ENCODE measurements around the gene SORBS1. TPM values are rescaled to one million over a fixed set of nuclear protein-coding genes. Genes with fewer than 3 reads are reported as not detected.

Gene SORBS1
- total and polyA plus RNA-seq, 2 donors (not counting 3 experiments of a cell fraction or from before 2014, with no cell fraction given), result 2.0 to 7.9 TPM

- FAIRE-seq (no peak), DNase-seq (ENCODE audit: low read depth, low spot score) (no peak)
- Histone ChIP-seq H3K27me3 (ENCODE audit: control insufficient read depth in 2 of 2, insufficient read depth in 2 of 2, low read length in 2 of 2) (no peaks in the 10 kb centered on the region), H3K4me2 (ENCODE audit: insufficient read depth, low read length) (no peak overlapping the region), H3K27ac (ENCODE audit: insufficient read depth, low read depth, low read length) (no peak overlapping the region), H3K4me3 (replicated peaks in 1 of 3; ENCODE audit: insufficient read depth in 1 of 3, low read depth in 1 of 3, low read length in 3 of 3) (no peak overlapping the region), H3K9ac (replicated peaks; ENCODE audit: extremely low read depth, insufficient read depth, low read length) (no peak overlapping the region), H3K9me1 (replicated peaks; ENCODE audit: control insufficient read depth, extremely low read depth, insufficient read depth, low read length) (no peaks in the 10 kb centered on the region), H2AFZ (ENCODE audit: low read depth, low read length) (no peak overlapping the region), H4K20me1 (replicated peaks; ENCODE audit: control insufficient read depth, extremely low read depth, insufficient read depth, low read length) (no peaks in the 10 kb centered on the region), H3K79me2 (ENCODE audit: control insufficient read depth, insufficient read depth, low read length) (no peaks in the 10 kb centered on the region), H3K4me1 (ENCODE audit: control insufficient read depth, extremely low read depth, insufficient read depth, low read length) (no peaks in the 10 kb centered on the region), H3K9me3 (replicated peaks; ENCODE audit: control insufficient read depth, insufficient read depth, low read length) (no peaks in the 10 kb centered on the region), H3K36me3 (ENCODE audit: control insufficient read depth in 2 of 2, extremely low read depth in 1 of 2, insufficient read depth in 2 of 2, low read length in 2 of 2) (no peaks in the 10 kb centered on the region)
- no TSS peak for BruUV-seq (replicated peaks)
- dilution Hi-C loops (cut with MboI; ENCODE audit: extremely low pct_ligation_motif_present, low sequenced_read_pairs), result loop anchor here (25.0 kb wide), 1 partner anchor 171 kb away; no protein-coding TSS in a partner anchor
- ChIA-PET POLR2A (no interaction called here), CTCF (no interaction called here)
- no peak for TF ChIP-seq MAX (IDR thresholded peaks at IDR 0.05; ENCODE audit: insufficient read depth, insufficient read length)
- no peak for TF ChIP-seq POLR2AphosphoS5 (IDR thresholded peaks at IDR 0.05; ENCODE audit: insufficient read depth, low read depth, low read length)
- TF ChIP-seq JUN (IDR thresholded peaks at IDR 0.05; ENCODE audit: borderline replicate concordance, insufficient read depth, insufficient read length, low read depth), result no peak
- no peak for TF ChIP-seq FOS (IDR thresholded peaks at IDR 0.05; ENCODE audit: borderline replicate concordance, insufficient read depth, low read length)
- no peak for TF ChIP-seq EZH2 (IDR thresholded peaks at IDR 0.05; ENCODE audit: borderline replicate concordance, low read depth, low read length, severe bottlenecking)
- no peak for TF ChIP-seq MYC (IDR thresholded peaks at IDR 0.05; ENCODE audit: low read depth, low read length)
- TF ChIP-seq POLR2A (IDR thresholded peaks at IDR 0.05; ENCODE audit: low read depth, low read length), result no peak
- no peak for TF ChIP-seq GATA2 (IDR thresholded peaks at IDR 0.05; ENCODE audit: insufficient read depth, insufficient read length, low read depth, low read length)
- TF ChIP-seq CTCF (IDR thresholded peaks at IDR 0.05; ENCODE audit: extremely low read depth in 1 of 2, insufficient read depth in 1 of 2, low read depth in 1 of 2, low read length in 2 of 2), result no peak
- intact Hi-C loops (cut with micrococcal nuclease), result no loop called here
These were observed 144.9 kb downstream of the SORBS1 start for GRCh38 chr10:95416270-95416669.

Measured in endothelial cell of umbilical vein (primary cell).